Tibial nerve (tissue), 4 donors: Measurements from ENCODE around the gene PDYN. TPM values are rescaled to one million over a fixed set of nuclear protein-coding genes. Genes with fewer than 3 reads are reported as not detected.

Experiments used
- DNase-seq, 2 donors: peaks; one replicate each; pipeline ENCODE4 v3.0.0-alpha.2; 2019; ENCODE audit warnings: low spot score in 2 of 2
- H3K27ac ChIP-seq, 4 donors: fragments of 200-600 bp; sonication (generic) in 3 of 4; one replicate each; pipeline ENCODE4 v1.5.1; 2017 to 2019; ENCODE audit warnings: mild to moderate bottlenecking in 1 of 4
- H3K27me3 ChIP-seq, 2 donors: fragments of 200-600 bp; sonication (generic) in 1 of 2; one replicate each; pipeline versions ENCODE4 v1.5.1 to v1.6.0; 2017 to 2019
- H3K36me3 ChIP-seq, 3 donors: fragments of 200-600 bp; sonication (generic); one replicate each; pipeline ENCODE4 v1.5.1; 2018 to 2019
- H3K4me1 ChIP-seq, 4 donors: fragments of 200-600 bp; sonication (generic) in 3 of 4; one replicate each; pipeline ENCODE4 v1.5.1; 2017 to 2019
- H3K4me3 ChIP-seq, 4 donors: fragments of 200-600 bp; sonication (generic) in 3 of 4; one replicate each; pipeline ENCODE4 v1.5.1; 2017 to 2019; ENCODE audit warnings: mild to moderate bottlenecking in 1 of 4, moderate library complexity in 1 of 4
- H3K9me3 ChIP-seq, 4 donors: fragments of 200-600 bp; sonication (generic) in 3 of 4; one replicate each; pipeline ENCODE4 v1.5.1; 2017 to 2019
- CTCF ChIP-seq, 5 experiments: fragments of 200-600 bp in 3 of 5; fragments of 450-650 bp in 2 of 5; sonication (generic) in 3 of 5; IDR thresholded peaks; one replicate each; pipeline ENCODE4 v1.5.1; 2016 to 2019; ENCODE audit warnings: antibody characterized with exemption in 5 of 5, mild to moderate bottlenecking in 3 of 5, moderate library complexity in 2 of 5
- EP300 ChIP-seq, 2 donors: sonication (generic); formaldehyde crosslinking; IDR thresholded peaks; one replicate each; pipeline ENCODE4 v1.6.1; 2017; ENCODE audit warnings: antibody characterized with exemption in 2 of 2, mild to moderate bottlenecking in 1 of 2
- POLR2A ChIP-seq, 2 donors: fragments of 450-650 bp; IDR thresholded peaks; one replicate each; pipeline ENCODE4 v1.6.1; 2017; ENCODE audit warnings: antibody characterized with exemption in 2 of 2, mild to moderate bottlenecking in 2 of 2, moderate library complexity in 2 of 2
- WGBS, 2 donors: methylation state at CpG; one replicate each; pipeline ENCODE4 v1.1.5; 2018; 5-methylcytosine and 5-hydroxymethylcytosine counted together
- total RNA-seq, 4 donors: library from RNA; depleted of rRNA; stranded (reverse); fragments of >200 nt; gene quantifications; one replicate each; pipeline ENCODE4 v1.1.0, GENCODE V29; 2016

The PDYN gene
- total RNA-seq, 4 donors from 2014 or later: not detected

- H3K27ac ChIP-seq: peak overlapping the region in 2 of 4 donors; percentile 29 to 56
These were observed 60.4 kb downstream of the PDYN start for GRCh38 chr20:1933465-1933870.

GRCh38 chr20:1932971-1933370 lies 60.9 kb downstream of the PDYN start:
- no peak for TF ChIP-seq CTCF (IDR thresholded peaks at IDR 0.05)
- no peak for TF ChIP-seq POLR2A (IDR thresholded peaks at IDR 0.05)
- TF ChIP-seq EP300 (IDR thresholded peaks at IDR 0.05): no peak
- no peaks in the 10 kb centered on the region for H3K27me3 ChIP-seq
- H3K36me3 ChIP-seq: peaks cover 0 to 51% (median 0%) of the 10 kb centered on the region in 3 donors
- 76 to 83% methylated on average over 2 of the region's 2 CpGs for WGBS, 2 donors
- no peak for DNase-seq
- peaks cover 0 to 18% (median 0%) of the 10 kb centered on the region in 4 donors for H3K4me1 ChIP-seq
- H3K27ac ChIP-seq: peak overlapping the region in 1 of 4 donors; percentile 56
- H3K9me3 ChIP-seq: no peaks in the 10 kb centered on the region
- no peak overlapping the region for H3K4me3 ChIP-seq

More at GRCh38 chr20:1933465-1933870, 60.4 kb downstream of the PDYN start:
- peaks cover 0 to 18% (median 0%) of the 10 kb centered on the region in 4 donors for H3K4me1 ChIP-seq
- no peaks in the 10 kb centered on the region for H3K27me3 ChIP-seq
- no peak for DNase-seq
- peaks cover 0 to 50% (median 0%) of the 10 kb centered on the region in 3 donors for H3K36me3 ChIP-seq
- 31 to 48% methylated on average over 9 of the region's 9 CpGs for WGBS, 2 donors
- H3K4me3 ChIP-seq: no peak overlapping the region
- no peak for TF ChIP-seq POLR2A (IDR thresholded peaks at IDR 0.05)
- no peak for TF ChIP-seq EP300 (IDR thresholded peaks at IDR 0.05)
- no peak for TF ChIP-seq CTCF (IDR thresholded peaks at IDR 0.05)
- H3K9me3 ChIP-seq: no peaks in the 10 kb centered on the region

GRCh38 chr20:1931830-1932229 lies 62.0 kb downstream of the PDYN start:
- H3K36me3 ChIP-seq: peaks cover 0 to 46% (median 0%) of the 10 kb centered on the region in 3 donors
- WGBS, 2 donors: 82% methylated on average over 5 of the region's 5 CpGs

GRCh38 chr20:1930165-1930564 lies 63.7 kb downstream of the PDYN start:
- peaks cover 0 to 24% (median 0%) of the 10 kb centered on the region in 4 donors for H3K4me1 ChIP-seq
- no peak overlapping the region for H3K4me3 ChIP-seq
- 86 to 89% methylated on average over 6 of the region's 6 CpGs for WGBS, 2 donors
- H3K27me3 ChIP-seq: no peaks in the 10 kb centered on the region
- DNase-seq: no peak
- H3K36me3 ChIP-seq: peaks cover 0 to 41% (median 0%) of the 10 kb centered on the region in 3 donors
- TF ChIP-seq EP300 (IDR thresholded peaks at IDR 0.05) (no peak), POLR2A (IDR thresholded peaks at IDR 0.05) (no peak), CTCF (IDR thresholded peaks at IDR 0.05) (no peak)
- no peak overlapping the region for H3K27ac ChIP-seq
- H3K9me3 ChIP-seq: no peaks in the 10 kb centered on the region

More at GRCh38 chr20:1931830-1932229, 62.0 kb downstream of the PDYN start:
- Histone ChIP-seq H3K27me3 (no peaks in the 10 kb centered on the region), H3K27ac (no peak overlapping the region), H3K9me3 (no peaks in the 10 kb centered on the region), H3K4me1 (peaks cover 0 to 25% (median 0%) of the 10 kb centered on the region in 4 donors), H3K4me3 (no peak overlapping the region)
- no peak for DNase-seq
- no peak for TF ChIP-seq POLR2A (IDR thresholded peaks at IDR 0.05)
- no peak for TF ChIP-seq CTCF (IDR thresholded peaks at IDR 0.05)
- no peak for TF ChIP-seq EP300 (IDR thresholded peaks at IDR 0.05)

GRCh38 chr20:1929460-1929859 lies 64.4 kb downstream of the PDYN start:
- Histone ChIP-seq H3K27ac (no peak overlapping the region), H3K4me1 (peaks cover 0 to 17% (median 0%) of the 10 kb centered on the region in 4 donors), H3K27me3 (no peaks in the 10 kb centered on the region), H3K36me3 (peaks cover 0 to 41% (median 0%) of the 10 kb centered on the region in 3 donors), H3K9me3 (no peaks in the 10 kb centered on the region), H3K4me3 (no peak overlapping the region)
- no peak for TF ChIP-seq POLR2A (IDR thresholded peaks at IDR 0.05)
- TF ChIP-seq CTCF (IDR thresholded peaks at IDR 0.05): no peak
- TF ChIP-seq EP300 (IDR thresholded peaks at IDR 0.05): no peak
- no peak for DNase-seq
- WGBS, 2 donors: 65 to 72% methylated on average over 3 of the region's 3 CpGs
